ENCODE measurements around the gene STARD3NL.
A peak's percentile ranks its signal among the peaks of the same experiment; 100 is the strongest.
"Not testable (repeated sequence)": the region's sequence is repeated elsewhere in the genome, so short reads cannot be mapped to it uniquely, and the experiment has no call there.

The STARD3NL gene, protein sequence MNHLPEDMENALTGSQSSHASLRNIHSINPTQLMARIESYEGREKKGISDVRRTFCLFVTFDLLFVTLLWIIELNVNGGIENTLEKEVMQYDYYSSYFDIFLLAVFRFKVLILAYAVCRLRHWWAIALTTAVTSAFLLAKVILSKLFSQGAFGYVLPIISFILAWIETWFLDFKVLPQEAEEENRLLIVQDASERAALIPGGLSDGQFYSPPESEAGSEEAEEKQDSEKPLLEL

GRCh38 chr7:38178004-38178694, at the start of gene STARD3NL:
TSS of gene STARD3NL (plus strand) at chr7:38178245. CDS start at chr7:38207505, 29,260 bp downstream.
- peak; percentile 100 for DNase-seq (ENCODE audit: low spot score)

GRCh38 chr7:38129162-38129561, 48.9 kb upstream of the STARD3NL start:
- DNase-seq (ENCODE audit: low spot score): no peak

- no peak for DNase-seq (ENCODE audit: low spot score)
These were observed 48.5 kb upstream of the STARD3NL start for GRCh38 chr7:38129579-38129978.

GRCh38 chr7:38138171-38138570, 39.9 kb upstream of the STARD3NL start:
- DNase-seq (ENCODE audit: low spot score): no peak

DNA sequence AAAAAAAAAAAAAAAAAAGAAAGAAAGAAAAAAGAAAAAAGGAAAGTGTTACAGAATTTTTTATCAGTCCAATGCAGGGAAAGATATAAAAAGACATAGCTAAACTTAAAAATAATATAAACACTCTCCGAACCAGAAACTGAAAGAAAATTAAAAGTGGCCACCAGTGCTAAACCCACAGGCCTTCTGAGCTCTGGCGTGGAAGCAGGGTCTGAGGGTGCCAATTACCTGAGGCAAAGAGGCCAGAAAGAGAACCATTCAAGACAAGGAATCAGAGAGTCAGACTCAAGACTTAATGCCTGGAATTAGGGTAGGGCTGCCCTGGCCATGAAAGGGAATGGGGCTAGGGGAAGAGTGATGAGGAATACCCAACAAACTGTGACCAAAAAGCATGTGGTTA, 36.9 kb upstream of the STARD3NL start:
- DNase-seq (ENCODE audit: low spot score): no peak

GRCh38 chr7:38142736-38143135, 35.3 kb upstream of the STARD3NL start:
- no peak for DNase-seq (ENCODE audit: low spot score)

DNA sequence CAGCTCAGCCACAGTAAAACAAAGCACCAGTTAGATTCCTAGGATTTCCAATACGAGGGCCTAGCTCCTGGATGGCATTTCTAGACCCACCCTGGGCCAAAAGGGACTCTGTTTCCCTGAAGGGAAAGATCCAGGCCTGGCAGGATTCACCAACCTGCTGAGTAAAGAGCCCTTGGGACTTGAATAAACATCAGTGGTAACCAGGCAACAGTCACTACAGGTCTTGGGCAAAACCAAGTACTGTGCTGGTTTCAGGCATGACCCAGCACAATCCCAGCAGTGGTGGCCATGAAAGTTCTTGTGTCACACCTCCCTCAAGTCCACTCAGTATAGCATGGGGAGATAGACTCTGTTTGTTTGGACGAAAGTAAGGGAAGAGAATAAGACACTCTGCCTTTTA, 31.0 kb upstream of the STARD3NL start:
- no peak for DNase-seq (ENCODE audit: low spot score)

- no peak for DNase-seq (ENCODE audit: low spot score)
These were observed 26.5 kb upstream of the STARD3NL start for GRCh38 chr7:38151556-38151955.

- no peak for DNase-seq (ENCODE audit: low spot score)
These were observed 24.5 kb upstream of the STARD3NL start for GRCh38 chr7:38153515-38153914.

GRCh38 chr7:38154278-38154677, 23.8 kb upstream of the STARD3NL start:
- DNase-seq (ENCODE audit: low spot score): no peak

DNA sequence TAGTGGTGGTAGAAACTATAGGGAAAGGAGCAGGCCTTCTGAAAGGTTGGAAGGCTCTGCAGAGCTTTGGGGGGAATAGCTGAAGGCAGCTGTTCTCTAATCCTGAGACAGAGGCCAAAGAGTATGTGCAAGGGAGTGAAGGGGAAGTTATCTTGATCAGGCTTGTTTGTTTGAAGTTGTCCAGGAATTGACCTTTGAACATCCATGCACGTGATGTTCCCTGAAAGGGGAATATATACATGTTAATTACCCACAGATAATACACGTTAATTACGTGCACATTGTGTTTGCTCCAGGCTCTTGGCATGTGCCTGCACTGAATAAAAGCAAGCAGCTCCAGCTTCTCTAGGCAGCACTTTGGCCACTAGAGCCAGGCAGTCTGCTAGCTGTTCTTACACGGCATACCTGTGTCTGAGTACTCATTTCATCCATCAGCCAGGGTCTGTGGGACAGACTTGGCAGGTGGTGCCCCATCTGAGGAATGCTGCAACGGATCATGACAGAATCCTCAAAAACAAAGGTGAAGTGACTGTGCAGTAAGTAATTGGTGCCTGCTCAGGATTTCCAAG, 18.0 kb upstream of the STARD3NL start:
- no peak for DNase-seq (ENCODE audit: low spot score)

DNA sequence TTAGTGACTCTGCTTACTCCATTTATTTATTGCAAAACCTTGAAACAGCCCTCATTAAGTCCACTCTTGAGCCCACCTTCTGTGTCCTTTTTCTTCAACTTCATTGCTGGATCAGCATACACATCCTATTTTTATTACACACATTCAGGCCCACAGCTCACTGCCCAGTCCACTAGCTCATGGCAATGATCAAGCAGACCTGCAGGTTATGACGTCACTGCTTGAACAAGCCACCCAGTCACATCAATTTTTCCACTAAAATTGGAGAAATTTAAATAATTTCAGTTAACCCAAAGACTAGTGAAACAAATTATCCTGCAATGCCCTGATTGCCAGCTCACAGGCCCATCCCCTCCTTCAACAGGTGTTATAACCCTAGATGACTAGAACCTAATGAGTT, 16.0 kb upstream of the STARD3NL start:
- no peak for DNase-seq (ENCODE audit: low spot score)

- no peak for DNase-seq (ENCODE audit: low spot score)
These were observed 14.4 kb upstream of the STARD3NL start for GRCh38 chr7:38163671-38164070.

GRCh38 chr7:38168890-38169570, 9.0 kb upstream of the STARD3NL start:
- no peak for DNase-seq (ENCODE audit: low spot score)

- DNase-seq (ENCODE audit: low spot score): no peak
These were observed 8.2 kb upstream of the STARD3NL start for GRCh38 chr7:38169847-38170246.

DNA sequence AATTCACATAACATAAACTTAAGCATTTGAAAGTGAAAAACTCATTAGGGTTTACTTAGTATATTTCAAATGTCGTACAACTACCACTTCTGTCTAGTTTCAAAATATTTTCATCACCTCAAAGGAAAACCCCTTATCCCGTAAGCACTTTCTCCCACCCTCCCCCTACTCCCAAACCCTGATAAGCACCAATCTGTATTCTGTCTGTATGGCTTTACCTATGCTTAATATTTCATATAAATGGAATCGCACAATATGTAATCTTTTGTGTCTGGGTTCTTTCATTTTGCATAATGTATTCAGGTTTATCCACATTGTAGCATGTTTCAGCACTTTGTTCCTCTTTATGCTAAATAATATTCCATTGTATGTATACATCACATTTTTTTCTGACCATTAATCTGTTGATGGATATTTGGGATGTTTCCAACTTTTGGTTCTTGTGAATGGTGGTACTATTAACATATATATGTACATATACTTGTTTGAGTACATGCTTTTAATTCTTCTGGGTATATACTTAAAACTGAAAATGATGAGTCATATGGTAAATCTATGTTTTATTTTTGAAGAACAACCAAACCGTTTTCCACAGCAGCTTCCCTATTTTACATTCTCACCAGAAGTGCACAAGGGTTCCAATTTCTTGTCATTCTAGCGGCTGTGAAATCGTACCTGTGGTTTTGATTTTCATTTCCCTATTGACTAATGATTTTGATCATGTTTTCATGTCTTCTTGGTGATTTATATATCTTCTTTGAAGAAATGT, 6.2 kb upstream of the STARD3NL start:
- no peak for DNase-seq (ENCODE audit: low spot score)

- not testable (repeated sequence) for DNase-seq (ENCODE audit: low spot score)
These were observed 2.5 kb upstream of the STARD3NL start for GRCh38 chr7:38175547-38175946.

GRCh38 chr7:38177621-38178003, 433 bp upstream of the STARD3NL start:
- DNase-seq (ENCODE audit: low spot score): no peak

GRCh38 chr7:38178695-38179344, 775 bp downstream of the STARD3NL start:
- no peak for DNase-seq (ENCODE audit: low spot score)

DNA sequence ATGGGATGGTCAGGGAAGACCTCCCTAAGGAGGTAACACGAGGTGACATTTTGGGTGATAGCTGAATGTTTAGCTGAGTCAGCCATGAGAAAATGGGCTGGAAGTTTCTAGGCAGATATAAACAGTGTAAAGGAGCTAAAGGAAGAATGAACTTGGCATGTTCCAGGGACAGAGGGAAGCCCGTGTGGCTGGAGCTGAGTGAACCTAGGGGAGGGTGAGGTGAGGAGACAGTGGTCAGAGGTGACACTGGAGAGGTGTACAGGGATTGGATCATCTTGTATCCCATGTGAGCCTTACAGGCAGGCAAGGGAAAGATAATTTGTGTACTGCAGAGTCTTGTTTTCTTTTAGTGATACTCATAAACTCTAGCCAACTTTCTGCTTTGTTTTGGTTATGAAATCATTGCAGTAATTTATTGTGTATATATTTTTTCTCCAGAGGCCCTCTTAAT, 1.8 kb downstream of the STARD3NL start:
- no peak for DNase-seq (ENCODE audit: low spot score)

GRCh38 chr7:38181111-38181510, 3.1 kb downstream of the STARD3NL start:
- DNase-seq (ENCODE audit: low spot score): no peak

DNA sequence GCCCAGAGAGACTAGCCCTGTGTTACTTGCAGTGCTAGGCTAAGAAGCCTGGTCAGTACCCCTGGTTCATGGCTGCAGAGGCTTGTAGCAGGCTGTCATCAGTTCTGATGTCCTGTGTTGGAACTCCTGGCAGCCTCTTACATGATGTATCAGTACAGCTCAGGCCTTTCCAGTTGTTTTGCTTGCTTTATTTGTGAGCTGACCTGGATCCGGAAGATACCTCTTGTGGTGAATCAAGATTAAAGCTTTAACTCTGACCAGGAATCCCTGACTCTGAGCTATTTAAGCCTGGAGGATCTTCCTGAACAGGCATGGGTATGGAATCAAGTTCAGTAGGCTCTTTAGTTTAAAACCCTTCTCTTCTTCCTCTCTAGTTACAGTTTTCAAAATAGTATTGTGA, 4.4 kb downstream of the STARD3NL start:
- DNase-seq (ENCODE audit: low spot score): no peak
